HS-5 (cell line): ENCODE data around the gene PSPC1.
"Not testable (repeated sequence)": the region's sequence is repeated elsewhere in the genome, so short reads cannot be mapped to it uniquely, and the experiment has no call there.

Source experiments
- DNase-seq: peaks from one replicate; pipeline ENCODE4 v3.0.0-alpha.2; 2012; ENCODE audit warnings: low read depth

Gene PSPC1

DNA sequence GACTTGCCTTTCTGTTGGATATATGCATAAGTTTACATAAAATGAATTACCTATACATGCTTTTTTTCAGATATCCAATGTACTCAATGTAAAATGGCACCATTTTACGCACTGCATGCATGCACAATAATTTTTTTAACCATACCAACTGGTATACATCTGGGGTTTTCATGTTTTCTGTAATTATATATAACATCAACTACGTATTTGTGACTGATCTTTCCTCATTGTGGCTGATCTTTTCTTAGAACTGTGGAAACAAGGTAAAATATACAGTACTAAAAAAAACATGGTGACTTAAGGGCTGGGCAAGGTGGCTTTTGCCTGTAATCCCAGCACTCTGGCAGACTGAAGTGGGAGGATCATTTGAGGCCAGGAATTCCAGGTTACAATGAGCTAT, 18.5 kb downstream of the PSPC1 start:
- no peak for DNase-seq

DNA sequence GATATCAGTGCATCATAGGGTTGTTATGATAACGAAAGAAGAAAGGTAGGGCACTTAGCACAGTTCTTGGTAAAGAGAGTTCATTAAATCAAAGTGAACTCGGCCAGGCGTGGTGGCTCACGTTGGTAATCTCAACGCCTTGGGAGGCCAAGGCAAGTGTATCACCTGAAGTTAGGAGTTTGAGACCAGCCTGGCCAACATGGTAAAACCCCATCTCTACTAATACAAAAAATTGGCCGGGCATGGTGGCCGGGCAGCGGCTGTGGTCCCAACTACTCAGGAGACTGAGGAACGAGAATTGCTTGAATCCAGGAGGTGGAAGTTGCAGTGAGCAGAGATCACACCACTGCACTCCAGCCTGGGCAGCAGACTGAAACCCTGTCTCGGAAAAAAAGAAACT, 19.1 kb downstream of the PSPC1 start:
- no peak for DNase-seq

GRCh38 chr13:19759669-19760068, 23.1 kb downstream of the PSPC1 start:
- DNase-seq, result no peak

- DNase-seq, result no peak
These were observed 40.1 kb downstream of the PSPC1 start for GRCh38 chr13:19742643-19743042.

DNA sequence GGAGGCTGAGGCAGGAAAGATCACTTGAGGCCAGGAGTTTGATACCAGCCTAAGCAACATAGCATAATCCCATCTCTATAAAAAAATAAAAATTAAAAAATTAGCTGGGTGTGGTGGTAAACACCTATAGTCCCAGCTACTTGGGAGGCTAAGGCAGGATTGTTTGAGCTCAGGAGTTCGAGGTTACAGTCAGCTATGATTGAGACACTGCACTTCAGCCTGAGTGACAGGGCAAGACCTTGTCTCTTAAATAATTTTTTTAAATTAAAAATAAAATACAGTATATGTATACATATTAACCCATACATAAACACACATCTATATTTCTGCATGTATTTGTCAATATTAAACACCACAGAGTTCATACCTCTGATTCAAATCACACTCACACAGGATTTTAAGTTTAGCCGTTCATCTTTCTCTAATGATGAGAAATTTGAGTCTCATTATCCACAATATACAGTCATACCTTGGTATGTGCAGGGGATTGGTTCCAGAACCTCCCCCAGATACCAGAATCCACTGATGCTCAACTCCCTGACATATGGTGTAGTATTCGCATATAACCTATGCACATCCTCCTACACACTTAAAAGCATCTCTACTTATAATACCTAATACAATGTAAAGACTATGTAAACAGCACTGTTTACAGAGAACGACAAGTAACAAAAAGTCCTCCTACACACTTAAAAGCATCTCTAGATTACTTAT, 44.7 kb downstream of the PSPC1 start:
- DNase-seq, result no peak

DNA sequence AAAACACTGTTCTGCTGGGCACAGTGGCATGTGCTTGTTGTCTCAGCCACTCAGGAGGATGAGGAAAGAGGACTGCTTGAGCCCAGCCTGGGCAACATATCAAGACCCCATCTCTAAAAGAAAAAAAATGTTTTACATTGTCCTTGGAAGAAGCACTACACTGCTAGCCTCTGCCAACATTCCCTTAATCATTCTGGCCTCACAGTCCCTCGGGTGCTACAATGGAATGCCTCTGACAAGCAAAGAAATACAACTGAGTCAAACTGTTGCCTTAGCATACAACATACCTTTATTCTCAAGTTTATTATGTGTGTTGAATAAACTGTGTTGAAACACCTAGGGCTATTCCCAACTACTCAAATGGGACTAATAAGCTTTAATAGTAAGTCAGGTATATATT, 56.1 kb downstream of the PSPC1 start:
- no peak for DNase-seq

DNA sequence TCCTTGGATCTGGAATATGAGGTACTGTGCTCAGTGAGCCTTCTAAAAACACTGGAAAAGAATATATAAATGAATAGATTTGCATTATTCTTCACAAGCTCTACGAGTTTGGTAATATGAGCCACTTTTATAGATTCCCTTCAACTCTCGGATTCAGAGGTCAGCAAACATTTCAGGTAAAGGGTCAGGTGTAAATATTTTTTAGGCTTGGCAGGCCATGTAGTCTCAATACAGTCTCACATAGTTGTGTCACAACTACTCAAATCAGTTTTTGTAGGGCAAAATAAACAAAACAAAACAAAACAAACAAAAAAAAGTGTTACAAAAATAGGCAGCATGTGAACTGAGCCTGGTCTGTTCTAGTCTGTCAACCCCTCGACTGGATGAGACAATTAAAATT, 57.4 kb downstream of the PSPC1 start:
- no peak for DNase-seq

DNA sequence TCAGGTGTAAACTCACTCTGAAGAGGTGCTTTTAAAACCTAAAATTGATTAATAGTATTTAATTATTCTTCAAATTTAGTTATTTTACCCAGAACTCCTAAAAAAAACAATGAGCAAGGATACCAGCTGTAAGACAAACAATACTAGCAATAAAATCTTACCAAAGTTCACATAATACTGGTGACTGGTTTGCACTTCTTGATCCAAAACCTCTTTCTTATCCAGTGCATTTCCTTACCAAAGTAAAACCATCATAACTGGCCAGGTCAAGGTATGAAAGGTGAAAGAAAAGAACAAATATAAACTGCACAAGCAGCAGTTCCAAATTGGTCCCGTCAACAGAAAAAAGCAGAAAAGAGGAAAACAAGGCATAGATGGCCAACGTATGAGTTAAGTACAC, 62.7 kb downstream of the PSPC1 start:
- DNase-seq, result no peak

- DNase-seq, result peak; percentile 20
These were observed 69.4 kb downstream of the PSPC1 start for GRCh38 chr13:19713186-19713965.

DNA sequence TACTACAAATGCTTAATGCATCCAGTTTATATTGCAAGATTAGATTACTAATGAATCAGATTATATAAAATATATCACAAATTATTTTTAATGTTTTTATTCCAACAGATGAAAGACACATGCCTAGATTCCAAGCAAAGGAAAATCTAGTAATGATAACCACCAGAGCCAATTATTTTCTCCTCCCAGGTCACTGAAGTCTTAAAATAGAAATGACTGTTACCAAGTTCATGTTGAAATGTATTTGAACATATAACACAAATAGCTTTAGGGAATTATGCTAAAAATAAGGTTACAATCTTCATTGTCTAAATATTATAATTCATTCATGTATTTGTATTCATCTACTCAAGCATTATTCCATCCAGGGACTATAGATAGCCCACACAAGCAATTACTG, 73.0 kb downstream of the PSPC1 start:
- not testable (repeated sequence) for DNase-seq

- DNase-seq, result not testable (repeated sequence)
These were observed 73.7 kb downstream of the PSPC1 start for GRCh38 chr13:19709039-19709438.

DNA sequence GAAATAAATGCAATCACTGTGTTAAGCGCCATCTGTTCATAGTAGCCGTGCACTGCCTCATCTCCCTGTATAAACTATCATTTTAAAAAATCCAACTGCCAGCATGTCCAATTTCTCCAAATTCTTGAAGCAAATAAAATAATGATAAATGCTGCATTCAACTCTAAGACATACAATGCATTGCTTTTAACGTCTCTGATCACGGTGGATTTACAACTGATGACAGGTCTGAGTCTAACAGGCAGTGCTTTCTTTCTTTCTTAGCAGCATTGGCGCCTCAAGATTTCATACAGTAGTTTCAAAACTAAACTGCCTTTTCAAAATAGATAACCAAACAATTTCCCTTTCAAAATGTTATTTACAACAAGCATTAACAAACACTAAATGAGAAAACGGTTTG, 78.5 kb downstream of the PSPC1 start:
- DNase-seq, result not testable (repeated sequence)

- DNase-seq, result not testable (repeated sequence)
These were observed 81.1 kb downstream of the PSPC1 start for GRCh38 chr13:19701619-19702018.

- not testable (repeated sequence) for DNase-seq
These were observed 81.8 kb downstream of the PSPC1 start for GRCh38 chr13:19700963-19701362.

GRCh38 chr13:19695829-19696228, 86.9 kb downstream of the PSPC1 start:
- no peak for DNase-seq

DNA sequence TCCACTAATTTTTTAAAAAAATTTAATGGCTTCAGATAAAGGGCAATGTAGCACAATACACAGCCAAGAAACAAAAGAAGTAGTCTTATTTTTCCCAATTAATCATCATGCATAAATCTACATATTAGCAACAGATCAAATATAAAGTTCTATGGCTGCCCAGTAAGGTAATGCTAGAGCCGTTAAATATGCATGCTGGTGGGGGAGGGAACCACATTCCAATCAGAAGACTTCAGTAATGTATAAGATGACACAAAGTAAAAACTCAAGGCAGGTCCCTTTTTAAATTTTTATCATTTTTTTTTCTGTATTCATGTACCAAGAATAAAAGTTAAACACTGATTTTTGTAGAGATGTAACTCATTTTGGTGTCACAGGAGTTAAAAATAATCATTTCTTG, 87.3 kb downstream of the PSPC1 start:
- no peak for DNase-seq

- DNase-seq, result not testable (repeated sequence)
These were observed 91.3 kb downstream of the PSPC1 start for GRCh38 chr13:19691447-19691846.

DNA sequence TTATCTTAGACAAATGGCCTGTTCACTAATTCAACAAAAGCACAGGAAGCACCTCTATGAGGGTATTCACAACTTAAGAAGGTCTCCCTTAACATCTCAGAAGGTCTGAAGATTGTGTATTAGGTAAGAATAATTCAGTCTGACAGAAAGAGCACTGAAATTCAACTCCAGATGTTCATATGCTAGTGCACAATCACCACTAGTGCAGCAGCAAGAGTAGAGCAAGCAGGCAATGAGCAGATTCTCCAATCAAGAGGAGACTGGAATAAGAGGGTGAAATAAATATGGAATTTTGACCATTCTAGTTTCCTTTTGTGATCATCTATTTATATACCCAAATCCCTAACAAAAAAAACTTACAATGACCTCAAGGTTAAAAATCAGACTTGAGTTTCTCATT, 97.3 kb downstream of the PSPC1 start:
- no peak for DNase-seq

DNA sequence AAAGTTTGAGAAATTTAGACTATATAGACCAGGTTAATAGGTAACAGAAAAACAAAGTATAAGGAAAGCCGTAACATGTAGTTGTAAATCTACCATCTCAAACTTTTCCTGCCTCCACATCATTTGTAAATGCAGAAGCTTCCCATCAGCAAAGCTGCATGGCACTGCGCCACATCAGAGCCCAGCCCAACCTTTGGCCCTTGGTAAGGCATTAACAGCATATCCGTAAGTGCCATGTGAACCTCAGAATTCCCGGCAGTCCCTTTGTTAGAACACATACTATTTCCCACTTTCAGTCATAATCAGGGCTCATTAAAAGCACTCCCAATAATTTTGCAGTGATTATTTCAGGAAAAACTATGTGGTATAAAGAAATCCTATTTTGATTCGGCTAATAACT, 97.7 kb downstream of the PSPC1 start:
- DNase-seq, result no peak

- DNase-seq, result no peak
These were observed 101.2 kb downstream of the PSPC1 start for GRCh38 chr13:19681517-19681916.

GRCh38 chr13:19680751-19681150, 102.0 kb downstream of the PSPC1 start:
- no peak for DNase-seq

- DNase-seq, result no peak
These were observed 106.6 kb downstream of the PSPC1 start for GRCh38 chr13:19676168-19676567.

- DNase-seq, result no peak
These were observed 107.8 kb downstream of the PSPC1 start for GRCh38 chr13:19674898-19675297.
